ENCODE measurements around the gene C22orf23. TPM values are rescaled to one million over a fixed set of nuclear protein-coding genes. Genes with fewer than 3 reads are reported as not detected.

C22orf23 gene
- total and polyA plus RNA-seq, 10 of the 15 experiments (the other 5 are each of a cell fraction or from before 2014, with no cell fraction given): 0.04 to 0.38 (median 0.11) TPM; not detected in 5

GRCh38 chr22:37959231-37959825, 5.9 kb upstream of the C22orf23 start:
- in situ Hi-C loops (cut with MboI): no loop called here

GRCh38 chr22:37957232-37957631, 3.8 kb upstream of the C22orf23 start:
- ATAC-seq: no peak
- CTCF ChIA-PET: no interaction called here
- Histone ChIP-seq H3K27ac (ENCODE audit: control insufficient read depth, insufficient read depth) (no peak overlapping the region), H3K79me2 (ENCODE audit: control insufficient read depth, insufficient read depth, low read length) (peaks cover 15% of the 10 kb centered on the region), H3K9me3 (replicated peaks; ENCODE audit: control insufficient read depth, insufficient read depth, low read length) (no peaks in the 10 kb centered on the region), H3K27me3 (replicated peaks in 1 of 2; ENCODE audit: control insufficient read depth in 2 of 2, insufficient read depth in 2 of 2, low read length in 1 of 2) (0 out of 4 replicates have a peak, but pooled peaks cover 0 to 1% of the 10 kb centered on the region in 2 experiments), H2AFZ (ENCODE audit: control insufficient read depth, low read depth, low read length) (no peak overlapping the region), H4K20me1 (ENCODE audit: control insufficient read depth, insufficient read depth) (no peaks in the 10 kb centered on the region), H3K4me1 (ENCODE audit: control insufficient read depth, insufficient read depth, low read length) (peaks cover 4% of the 10 kb centered on the region; the same call in 1 of the 2 replicates), H3K4me2 (ENCODE audit: control insufficient read depth, insufficient read depth) (no peak overlapping the region), H3K9ac (ENCODE audit: control insufficient read depth, insufficient read depth, low read length) (no peak overlapping the region), H3K36me3 (ENCODE audit: control insufficient read depth in 2 of 2, insufficient read depth in 2 of 2, low read length in 1 of 2) (peaks cover 9 to 27% of the 10 kb centered on the region in 2 experiments), H3K4me3 (no peak overlapping the region)
- SMC1A ChIA-PET (ENCODE audit: uncharacterized antibody, unreplicated experiment): no interaction called here
- BruUV-seq (replicated peaks): TSS peak; percentile 25
- RAD21 ChIA-PET (ENCODE audit: unreplicated experiment): no interaction called here
- intact Hi-C loops (cut with micrococcal nuclease; ENCODE audit: unreplicated experiment): no loop called here
- 85% methylated on average over 4 of the region's 4 CpGs for WGBS (ENCODE audit: insufficient coverage, insufficient replicate concordance, low lambda C conversion rate, missing lambda C conversion rate)
- DNase-seq (ENCODE audit: low read depth, low spot score): no peak
- FAIRE-seq: no peak
- in situ Hi-C loops (cut with MboI): no loop called here
- POLR2A ChIA-PET: no interaction called here
- TF ChIP-seq RFX5 (IDR thresholded peaks at IDR 0.05; ENCODE audit: low read depth, low read length): no peak
- TF ChIP-seq NRF1 (conservative IDR thresholded peaks at IDR 0.05; ENCODE audit: low read depth, low read length): no peak
- no peak for TF ChIP-seq RB1 (IDR thresholded peaks at IDR 0.05; ENCODE audit: borderline replicate concordance)
- TF ChIP-seq ASH2L (IDR thresholded peaks at IDR 0.05; ENCODE audit: borderline replicate concordance, low read depth): no peak
- no peak for TF ChIP-seq ZNF687 (IDR thresholded peaks at IDR 0.05)
- TF ChIP-seq ZNF24 (IDR thresholded peaks at IDR 0.05): no peak
- no peak for TF ChIP-seq EGR1 (IDR thresholded peaks at IDR 0.05; ENCODE audit: borderline replicate concordance in 1 of 2, low read depth in 2 of 2, low read length in 2 of 2)
- no peak for TF ChIP-seq NFYB (IDR thresholded peaks at IDR 0.05; ENCODE audit: insufficient read depth, low read depth, low read length)
- TF ChIP-seq MEF2A (IDR thresholded peaks at IDR 0.05; ENCODE audit: insufficient read depth, low read depth, low read length): no peak

More at GRCh38 chr22:37959231-37959825, 5.9 kb upstream of the C22orf23 start:
- no peak for FAIRE-seq
- intact Hi-C loops (cut with micrococcal nuclease; ENCODE audit: unreplicated experiment): no loop called here
- CTCF ChIA-PET: interaction anchor here (1.1 kb wide), 1 partner anchor 97 kb away, joined by 5 read pairs; no protein-coding TSS in a partner anchor
- Histone ChIP-seq H3K4me2 (ENCODE audit: control insufficient read depth, insufficient read depth) (no peak overlapping the region), H3K9me3 (replicated peaks; ENCODE audit: control insufficient read depth, insufficient read depth, low read length) (no peaks in the 10 kb centered on the region), H3K79me2 (ENCODE audit: control insufficient read depth, insufficient read depth, low read length) (peaks cover 7% of the 10 kb centered on the region), H3K36me3 (ENCODE audit: control insufficient read depth in 2 of 2, insufficient read depth in 2 of 2, low read length in 1 of 2) (peaks cover 10 to 27% of the 10 kb centered on the region in 2 experiments), H3K4me1 (ENCODE audit: control insufficient read depth, insufficient read depth, low read length) (no peaks in the 10 kb centered on the region), H3K4me3 (no peak overlapping the region), H3K27me3 (replicated peaks in 1 of 2; ENCODE audit: control insufficient read depth in 2 of 2, insufficient read depth in 2 of 2, low read length in 1 of 2) (no peaks in the 10 kb centered on the region), H4K20me1 (ENCODE audit: control insufficient read depth, insufficient read depth) (no peaks in the 10 kb centered on the region), H2AFZ (ENCODE audit: control insufficient read depth, low read depth, low read length) (no peak overlapping the region), H3K27ac (ENCODE audit: control insufficient read depth, insufficient read depth) (no peak overlapping the region), H3K9ac (ENCODE audit: control insufficient read depth, insufficient read depth, low read length) (no peak overlapping the region)
- no peak for ATAC-seq
- no TSS peak for BruUV-seq (replicated peaks)
- RAD21 ChIA-PET (ENCODE audit: unreplicated experiment): no interaction called here
- POLR2A ChIA-PET: interaction anchor here (0.7 kb wide), 1 partner anchor 122 kb away, joined by 4 read pairs; no protein-coding TSS in a partner anchor
- SMC1A ChIA-PET (ENCODE audit: uncharacterized antibody, unreplicated experiment): no interaction called here
- no peak for TF ChIP-seq RFX5 (IDR thresholded peaks at IDR 0.05; ENCODE audit: low read depth, low read length)
- no peak for TF ChIP-seq CREB1 (IDR thresholded peaks at IDR 0.05; ENCODE audit: low read depth)
- no peak for TF ChIP-seq NR2C2 (IDR thresholded peaks at IDR 0.05; ENCODE audit: borderline replicate concordance, control insufficient read depth, insufficient read length, low read depth)
- TF ChIP-seq NRF1 (conservative IDR thresholded peaks at IDR 0.05; ENCODE audit: low read depth, low read length): no peak
- no peak for TF ChIP-seq DPF2 (IDR thresholded peaks at IDR 0.05)
- TF ChIP-seq SREBF1 (IDR thresholded peaks at IDR 0.05; ENCODE audit: low read length): no peak
- no peak for TF ChIP-seq EP300 (IDR thresholded peaks at IDR 0.05; ENCODE audit: borderline replicate concordance in 1 of 2, control insufficient read depth in 1 of 2, low read depth in 2 of 2, low read length in 2 of 2)
- TF ChIP-seq STAT3 (IDR thresholded peaks at IDR 0.05; ENCODE audit: low read depth, low read length): no peak
- 98% methylated on average over 18 of the region's 18 CpGs for WGBS (ENCODE audit: insufficient coverage, insufficient replicate concordance, low lambda C conversion rate, missing lambda C conversion rate)
- DNase-seq (ENCODE audit: low read depth, low spot score): no peak

Measured in GM12878 (cell line).